ENCODE results near the gene INPP4B. TPM values are rescaled to one million over a fixed set of nuclear protein-coding genes. Genes with fewer than 3 reads are reported as not detected.

The INPP4B gene
- total and polyA plus RNA-seq, 2 experiments from 2014 or later: 20.3 to 27.5 TPM

DNA sequence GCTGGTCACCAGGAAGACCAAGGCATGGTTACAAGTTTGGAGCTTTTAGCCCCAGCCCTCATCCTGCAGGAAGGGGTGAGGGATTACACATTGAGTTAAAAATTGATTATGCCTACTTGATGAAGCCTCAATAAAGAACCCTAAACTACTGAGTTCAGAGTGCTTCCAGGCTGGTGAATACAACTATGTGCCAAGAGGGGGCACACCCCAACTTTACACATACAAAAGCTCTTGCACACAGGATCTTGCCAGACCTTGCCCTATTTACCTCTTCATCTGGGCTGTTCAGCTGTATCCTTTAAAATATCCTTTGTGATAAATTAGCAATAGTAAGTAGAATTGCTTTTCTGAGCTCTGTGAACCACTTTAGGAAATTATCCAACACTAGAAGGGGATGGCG lies 489.3 kb downstream of the INPP4B start:
- no peak for TF ChIP-seq EZH2phosphoT487 (IDR thresholded peaks at IDR 0.05; ENCODE audit: insufficient read depth, low read depth)
- TF ChIP-seq EZH2 (IDR thresholded peaks at IDR 0.05; ENCODE audit: insufficient read depth, poor library complexity, severe bottlenecking): no peak
- in situ Hi-C loops (cut with MboI): loop anchor here (10.0 kb wide), 2 partner anchors 358 to 488 kb away; partner anchors contain the start of gene INPP4B
- no peaks in the 10 kb centered on the region for H3K9me3 ChIP-seq (ENCODE audit: low read depth)
- no peak overlapping the region for H3K4me2 ChIP-seq (ENCODE audit: unreplicated experiment)
- WGBS, 2 experiments (ENCODE audit: low coverage in 1 of 2, low lambda C conversion rate in 2 of 2, missing lambda C conversion rate in 2 of 2): 78 to 81% methylated on average over 1 of the region's 1 CpG
- H3K27me3 ChIP-seq (replicated peaks; ENCODE audit: insufficient read depth): no peaks in the 10 kb centered on the region
- no peaks in the 10 kb centered on the region for H3K9me2 ChIP-seq (ENCODE audit: insufficient read depth)
- H3K36me3 ChIP-seq (ENCODE audit: low read depth): no peaks in the 10 kb centered on the region
- H3K4me3 ChIP-seq: no peak overlapping the region
- H3K9ac ChIP-seq: no peak overlapping the region
- H2AFZ ChIP-seq: no peak overlapping the region
- H3K4me1 ChIP-seq (ENCODE audit: insufficient read depth): peaks cover 39% of the 10 kb centered on the region
- peaks cover 86% of the 10 kb centered on the region for H3K79me2 ChIP-seq (ENCODE audit: insufficient read depth)
- no peak overlapping the region for H3K27ac ChIP-seq
- DNase-seq: no peak
- H4K20me1 ChIP-seq (ENCODE audit: insufficient read depth): no peaks in the 10 kb centered on the region
- H3F3A ChIP-seq (ENCODE audit: insufficient read depth): peaks cover 25% of the 10 kb centered on the region

DNA sequence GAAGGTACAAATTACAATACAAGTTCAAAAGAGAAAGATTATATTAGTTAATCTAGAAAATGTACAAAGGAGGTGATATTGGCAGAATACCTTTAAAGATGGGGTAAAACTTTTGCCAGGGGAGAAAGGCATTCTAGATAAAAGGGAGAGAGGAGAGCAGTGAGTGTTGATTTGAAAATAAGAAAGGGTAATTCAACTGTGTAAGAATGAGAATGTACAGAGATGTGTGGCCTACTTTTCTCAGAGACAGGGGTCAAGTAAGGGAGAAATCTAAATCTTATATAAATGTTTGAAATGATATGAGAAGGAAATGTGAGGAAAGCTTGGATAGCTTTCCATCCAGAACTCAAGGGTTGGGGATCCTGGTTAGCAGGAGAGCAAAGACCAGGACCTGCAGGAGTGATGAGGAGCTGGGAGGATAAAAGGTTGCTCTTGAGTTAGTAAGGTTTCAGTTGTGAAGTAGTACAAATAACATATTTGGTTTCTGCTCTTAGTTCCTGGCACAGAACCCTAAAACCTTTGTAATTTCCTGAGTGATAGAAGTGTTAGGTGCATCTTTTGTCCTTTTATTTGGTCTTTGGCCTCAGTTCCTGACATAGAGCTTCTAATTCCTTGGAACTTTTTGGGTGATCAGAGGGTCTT lies 489.9 kb downstream of the INPP4B start:
- Histone ChIP-seq H3K27me3 (replicated peaks; ENCODE audit: insufficient read depth) (no peaks in the 10 kb centered on the region), H3K4me2 (ENCODE audit: unreplicated experiment) (no peak overlapping the region), H3K79me2 (ENCODE audit: insufficient read depth) (peaks cover 86% of the 10 kb centered on the region), H3K4me3 (no peak overlapping the region), H3K4me1 (ENCODE audit: insufficient read depth) (peaks cover 45% of the 10 kb centered on the region), H3K9me3 (ENCODE audit: low read depth) (no peaks in the 10 kb centered on the region), H3K36me3 (ENCODE audit: low read depth) (no peaks in the 10 kb centered on the region), H3K9me2 (ENCODE audit: insufficient read depth) (no peaks in the 10 kb centered on the region), H3K9ac (no peak overlapping the region), H3F3A (ENCODE audit: insufficient read depth) (peaks cover 25% of the 10 kb centered on the region), H2AFZ (no peak overlapping the region), H3K27ac (no peak overlapping the region), H4K20me1 (ENCODE audit: insufficient read depth) (no peaks in the 10 kb centered on the region)
- DNase-seq: no peak
- no peak for TF ChIP-seq EZH2phosphoT487 (IDR thresholded peaks at IDR 0.05; ENCODE audit: insufficient read depth, low read depth)
- TF ChIP-seq EZH2 (IDR thresholded peaks at IDR 0.05; ENCODE audit: insufficient read depth, poor library complexity, severe bottlenecking): no peak
- in situ Hi-C loops (cut with MboI): loop anchor here (10.0 kb wide), 2 partner anchors 359 to 489 kb away; partner anchors contain the start of gene INPP4B

DNA sequence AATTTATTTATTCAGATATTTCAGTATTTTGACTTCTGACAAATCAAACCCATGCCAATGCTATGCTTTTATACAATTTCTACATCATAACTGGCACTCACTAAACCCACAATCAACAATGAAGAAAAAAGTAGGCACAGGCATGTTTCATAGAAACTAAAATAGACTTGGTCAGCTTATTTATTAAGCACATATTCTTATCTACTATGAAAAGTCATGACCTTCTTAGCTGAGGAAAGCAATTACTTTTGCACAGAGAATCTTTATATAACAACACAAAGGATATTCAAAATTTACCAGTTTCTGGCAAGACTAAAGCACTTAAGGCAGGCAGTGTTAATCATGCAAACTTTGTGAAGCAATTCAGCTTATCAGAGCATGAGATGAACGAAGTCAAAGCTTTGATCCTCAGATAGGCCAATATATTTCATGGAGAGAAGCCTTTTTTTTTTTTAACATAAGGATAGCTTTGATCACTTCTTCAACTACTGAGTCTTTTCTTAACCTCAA lies 490.6 kb downstream of the INPP4B start:
- TF ChIP-seq EZH2phosphoT487 (IDR thresholded peaks at IDR 0.05; ENCODE audit: insufficient read depth, low read depth) (no peak), EZH2 (IDR thresholded peaks at IDR 0.05; ENCODE audit: insufficient read depth, poor library complexity, severe bottlenecking) (no peak)
- H3K9me3 ChIP-seq (ENCODE audit: low read depth): no peaks in the 10 kb centered on the region
- H3K79me2 ChIP-seq (ENCODE audit: insufficient read depth): peaks cover 86% of the 10 kb centered on the region
- DNase-seq: no peak
- H3K4me2 ChIP-seq (ENCODE audit: unreplicated experiment): no peak overlapping the region
- no peak overlapping the region for H3K9ac ChIP-seq
- no peak overlapping the region for H2AFZ ChIP-seq
- no peaks in the 10 kb centered on the region for H3K9me2 ChIP-seq (ENCODE audit: insufficient read depth)
- WGBS, 2 experiments (ENCODE audit: low coverage in 1 of 2, low lambda C conversion rate in 2 of 2, missing lambda C conversion rate in 2 of 2): 97 to 98% methylated on average over 1 of the region's 1 CpG
- no peaks in the 10 kb centered on the region for H3K36me3 ChIP-seq (ENCODE audit: low read depth)
- no peak overlapping the region for H3K4me3 ChIP-seq
- in situ Hi-C loops (cut with MboI): loop anchor here (10.0 kb wide), 2 partner anchors 359 to 489 kb away; partner anchors contain the start of gene INPP4B
- H3K4me1 ChIP-seq (ENCODE audit: insufficient read depth): peaks cover 52% of the 10 kb centered on the region
- no peaks in the 10 kb centered on the region for H3K27me3 ChIP-seq (replicated peaks; ENCODE audit: insufficient read depth)
- no peak overlapping the region for H3K27ac ChIP-seq
- no peaks in the 10 kb centered on the region for H4K20me1 ChIP-seq (ENCODE audit: insufficient read depth)
- peaks cover 25% of the 10 kb centered on the region for H3F3A ChIP-seq (ENCODE audit: insufficient read depth)

DNA sequence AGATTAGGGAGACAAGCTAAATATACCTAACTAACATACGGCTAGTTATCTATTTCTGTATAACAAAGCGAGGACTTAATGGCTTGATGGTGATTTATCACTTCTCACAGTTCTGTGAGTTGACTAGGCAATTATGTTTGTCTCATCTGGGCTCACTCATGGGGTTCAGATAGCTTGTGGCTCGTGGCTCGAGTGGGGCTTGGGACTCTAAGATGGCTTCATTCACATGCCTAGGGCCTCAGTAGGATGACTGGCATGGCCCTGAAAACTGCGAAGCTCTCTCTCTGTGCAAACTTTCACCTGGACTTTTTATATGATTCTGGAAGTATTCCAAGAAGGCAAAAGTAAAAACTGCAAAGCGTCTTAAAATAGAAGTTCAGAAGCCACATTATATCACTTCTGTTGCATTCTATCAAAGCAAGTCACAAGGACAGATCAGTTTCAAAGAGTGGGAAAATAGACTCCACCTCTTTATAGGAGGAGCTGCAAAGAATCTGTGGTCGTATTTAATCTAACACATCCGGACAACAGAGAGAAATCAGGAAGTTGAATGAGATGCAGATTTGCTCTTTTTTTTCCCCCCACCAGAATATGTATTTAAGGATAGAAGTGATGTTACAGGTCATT lies 491.2 kb downstream of the INPP4B start:
- 78 to 79% methylated on average over 8 of the region's 8 CpGs for WGBS, 2 experiments (ENCODE audit: low coverage in 1 of 2, low lambda C conversion rate in 2 of 2, missing lambda C conversion rate in 2 of 2)
- Histone ChIP-seq H3K27me3 (replicated peaks; ENCODE audit: insufficient read depth) (no peaks in the 10 kb centered on the region), H3K9me3 (ENCODE audit: low read depth) (no peaks in the 10 kb centered on the region), H3K9me2 (ENCODE audit: insufficient read depth) (no peaks in the 10 kb centered on the region), H3K4me3 (no peak overlapping the region), H3K9ac (no peak overlapping the region), H3K36me3 (ENCODE audit: low read depth) (no peaks in the 10 kb centered on the region), H3K4me2 (ENCODE audit: unreplicated experiment) (peak overlapping the region; percentile 67), H3K4me1 (ENCODE audit: insufficient read depth) (peaks cover 52% of the 10 kb centered on the region), H4K20me1 (ENCODE audit: insufficient read depth) (no peaks in the 10 kb centered on the region), H2AFZ (no peak overlapping the region), H3K79me2 (ENCODE audit: insufficient read depth) (peaks cover 86% of the 10 kb centered on the region), H3K27ac (0 out of 2 replicates have a peak overlapping the region, but pooled peaks have one; percentile 40), H3F3A (ENCODE audit: insufficient read depth) (peaks cover 25% of the 10 kb centered on the region)
- TF ChIP-seq EZH2phosphoT487 (IDR thresholded peaks at IDR 0.05; ENCODE audit: insufficient read depth, low read depth): no peak
- no peak for TF ChIP-seq EZH2 (IDR thresholded peaks at IDR 0.05; ENCODE audit: insufficient read depth, poor library complexity, severe bottlenecking)
- in situ Hi-C loops (cut with MboI): loop anchor here (10.0 kb wide), 2 partner anchors 360 to 490 kb away; partner anchors contain the start of gene INPP4B
- no peak for DNase-seq

Data from GM23248 (cell line).